ENCODE results near the gene PIGO. TPM values are rescaled to one million over a fixed set of nuclear protein-coding genes. Genes with fewer than 3 reads are reported as not detected.

The PIGO gene
- total and polyA plus RNA-seq, 9 of the 15 experiments (the other 6 are each of a cell fraction or from before 2014, with no cell fraction given) = 5.4 to 13.7 (median 9.7) TPM

DNA sequence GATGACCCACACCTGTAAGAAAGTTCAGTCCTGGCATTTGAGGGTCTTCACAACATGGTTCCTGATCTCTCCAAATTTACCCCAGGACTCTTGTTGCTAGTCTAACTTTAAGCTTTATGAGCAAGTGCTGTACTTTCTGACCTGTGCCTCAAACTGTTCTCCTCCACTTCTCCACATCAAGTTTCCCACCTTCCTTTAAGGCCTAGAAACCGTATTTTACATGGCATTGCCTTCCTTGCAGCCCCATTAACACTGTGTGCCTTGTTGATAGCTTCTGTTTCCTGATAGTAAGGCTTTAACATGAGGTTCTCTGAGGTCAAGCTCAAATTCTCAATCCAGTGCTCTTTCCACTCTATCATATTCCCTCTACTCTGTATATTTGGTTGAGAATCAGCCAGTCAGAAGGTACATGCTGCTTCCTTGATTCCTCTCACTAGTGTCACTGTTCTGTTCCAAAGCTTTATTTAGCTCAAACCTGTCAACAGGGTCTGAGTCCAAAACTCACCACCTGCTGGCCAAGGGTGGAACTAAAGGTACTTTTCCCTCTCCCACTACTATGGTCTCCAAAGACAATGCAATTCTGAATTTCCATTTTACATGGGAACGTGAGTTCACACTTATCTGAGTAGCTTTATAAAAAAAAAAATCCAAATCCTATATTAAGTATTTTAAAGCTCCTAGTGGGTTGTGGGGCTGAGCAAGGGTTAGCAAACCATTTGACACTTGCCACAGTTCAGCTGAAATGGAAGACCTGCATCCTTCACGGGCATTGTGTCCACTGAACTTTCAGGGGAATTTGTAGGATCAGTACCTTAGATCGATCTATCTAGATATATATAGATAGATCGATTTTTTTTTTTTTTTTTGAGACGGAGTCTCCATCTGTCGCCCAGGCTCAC is 45.1 kb downstream of the PIGO start (continued):
- TF ChIP-seq, protein P1, sequence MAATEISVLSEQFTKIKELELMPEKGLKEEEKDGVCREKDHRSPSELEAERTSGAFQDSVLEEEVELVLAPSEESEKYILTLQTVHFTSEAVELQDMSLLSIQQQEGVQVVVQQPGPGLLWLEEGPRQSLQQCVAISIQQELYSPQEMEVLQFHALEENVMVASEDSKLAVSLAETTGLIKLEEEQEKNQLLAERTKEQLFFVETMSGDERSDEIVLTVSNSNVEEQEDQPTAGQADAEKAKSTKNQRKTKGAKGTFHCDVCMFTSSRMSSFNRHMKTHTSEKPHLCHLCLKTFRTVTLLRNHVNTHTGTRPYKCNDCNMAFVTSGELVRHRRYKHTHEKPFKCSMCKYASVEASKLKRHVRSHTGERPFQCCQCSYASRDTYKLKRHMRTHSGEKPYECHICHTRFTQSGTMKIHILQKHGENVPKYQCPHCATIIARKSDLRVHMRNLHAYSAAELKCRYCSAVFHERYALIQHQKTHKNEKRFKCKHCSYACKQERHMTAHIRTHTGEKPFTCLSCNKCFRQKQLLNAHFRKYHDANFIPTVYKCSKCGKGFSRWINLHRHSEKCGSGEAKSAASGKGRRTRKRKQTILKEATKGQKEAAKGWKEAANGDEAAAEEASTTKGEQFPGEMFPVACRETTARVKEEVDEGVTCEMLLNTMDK (IDR thresholded peaks at IDR 0.05; ENCODE audit: borderline replicate concordance, insufficient read depth, low read depth, low read length, poor library complexity, severe bottlenecking) = peak; percentile 55
- TF ChIP-seq MEIS2 (IDR thresholded peaks at IDR 0.05; ENCODE audit: partially characterized antibody) (peak; percentile 51), PHF20 (IDR thresholded peaks at IDR 0.05; ENCODE audit: partially characterized antibody) (no peak), CEBPB (tag; IDR thresholded peaks at IDR 0.05) (no peak), ZNF583 (CRISPR knock-in tag; IDR thresholded peaks at IDR 0.05) (no peak), PHTF2 (CRISPR knock-in tag; IDR thresholded peaks at IDR 0.05) (no peak)

DNA sequence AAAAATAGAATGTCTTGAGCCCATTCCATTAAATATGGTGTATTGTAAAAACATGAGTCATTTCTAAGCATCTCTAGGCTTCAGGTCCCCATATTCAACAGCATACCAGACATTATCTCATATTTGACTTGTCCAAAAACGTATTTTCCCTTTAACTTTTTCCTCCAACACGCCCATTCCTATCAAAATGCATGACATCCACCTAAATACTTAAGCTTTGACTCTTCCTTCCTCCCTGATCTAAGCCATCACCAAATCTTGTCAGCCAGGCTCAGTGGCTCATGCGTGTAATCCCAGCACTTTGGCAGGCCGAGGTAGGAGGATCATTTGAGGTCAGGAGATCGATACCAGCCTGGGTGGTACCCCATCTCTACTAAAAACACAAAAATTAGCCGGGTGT is 47.9 kb downstream of the PIGO start:
- Histone ChIP-seq H3K27me3 (ENCODE audit: control insufficient read depth in 2 of 2, insufficient read depth in 2 of 2, low read length in 2 of 2) (no peaks in the 10 kb centered on the region), H3K4me2 (ENCODE audit: insufficient read depth, low read length) (no peak overlapping the region), H3K9me1 (ENCODE audit: control insufficient read depth, insufficient read depth, low read length) (no peaks in the 10 kb centered on the region), H3K9me3 (replicated peaks; ENCODE audit: control insufficient read depth, insufficient read depth, low read depth, low read length) (no peaks in the 10 kb centered on the region), H4K20me1 (replicated peaks; ENCODE audit: control insufficient read depth, insufficient read depth, low read length) (no peaks in the 10 kb centered on the region), H3K79me2 (ENCODE audit: control insufficient read depth, insufficient read depth, low read length) (no peaks in the 10 kb centered on the region), H3K27ac (ENCODE audit: extremely low read depth, low read depth, low read length) (no peak overlapping the region), H3K4me1 (replicated peaks in 1 of 2; ENCODE audit: control insufficient read depth in 2 of 2, insufficient read depth in 2 of 2, low read length in 2 of 2) (peaks cover 0 to 2% of the 10 kb centered on the region in 2 experiments; a peak in 3 of 5 replicates), H2AFZ (ENCODE audit: low read depth, low read length) (no peak overlapping the region), H3K9ac (ENCODE audit: insufficient read depth in 1 of 2, low read depth in 2 of 2, low read length in 2 of 2) (no peak overlapping the region), H3K36me3 (ENCODE audit: control insufficient read depth, insufficient read depth, low read length) (peaks cover 6% of the 10 kb centered on the region; the same call in 1 of the 3 replicates), H3K4me3 (no peak overlapping the region)
- in situ Hi-C loops (cut with MboI) = no loop called here
- 88% methylated on average over 5 of the region's 6 CpGs for WGBS (ENCODE audit: insufficient coverage, low coverage, missing lambda C conversion rate)
- TF ChIP-seq LEF1 (IDR thresholded peaks at IDR 0.05) = no peak
- TF ChIP-seq, protein P2, sequence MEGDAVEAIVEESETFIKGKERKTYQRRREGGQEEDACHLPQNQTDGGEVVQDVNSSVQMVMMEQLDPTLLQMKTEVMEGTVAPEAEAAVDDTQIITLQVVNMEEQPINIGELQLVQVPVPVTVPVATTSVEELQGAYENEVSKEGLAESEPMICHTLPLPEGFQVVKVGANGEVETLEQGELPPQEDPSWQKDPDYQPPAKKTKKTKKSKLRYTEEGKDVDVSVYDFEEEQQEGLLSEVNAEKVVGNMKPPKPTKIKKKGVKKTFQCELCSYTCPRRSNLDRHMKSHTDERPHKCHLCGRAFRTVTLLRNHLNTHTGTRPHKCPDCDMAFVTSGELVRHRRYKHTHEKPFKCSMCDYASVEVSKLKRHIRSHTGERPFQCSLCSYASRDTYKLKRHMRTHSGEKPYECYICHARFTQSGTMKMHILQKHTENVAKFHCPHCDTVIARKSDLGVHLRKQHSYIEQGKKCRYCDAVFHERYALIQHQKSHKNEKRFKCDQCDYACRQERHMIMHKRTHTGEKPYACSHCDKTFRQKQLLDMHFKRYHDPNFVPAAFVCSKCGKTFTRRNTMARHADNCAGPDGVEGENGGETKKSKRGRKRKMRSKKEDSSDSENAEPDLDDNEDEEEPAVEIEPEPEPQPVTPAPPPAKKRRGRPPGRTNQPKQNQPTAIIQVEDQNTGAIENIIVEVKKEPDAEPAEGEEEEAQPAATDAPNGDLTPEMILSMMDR (IDR thresholded peaks at IDR 0.05 in 2 of 3, conservative IDR thresholded peaks at IDR 0.05 in 1 of 3; ENCODE audit: insufficient read depth in 2 of 3, low read depth in 1 of 3, low read length in 3 of 3) = no peak
- no TSS peak for BruUV-seq (replicated peaks)
- CTCF ChIA-PET (ENCODE audit: low intra/inter-chr PET ratio) = no interaction called here
- FAIRE-seq (no peak), DNase-seq (ENCODE audit: extremely low read depth in 1 of 4, low spot score in 3 of 4) (no peak), ATAC-seq (no peak)
- intact Hi-C loops (cut with micrococcal nuclease) = no loop called here
- POLR2A ChIA-PET = no interaction called here

Data from K562 (cell line).